GM12892 (cell line): Measurements from ENCODE around the gene SLC30A10.

Experiments
- POLR2A ChIP-seq: IDR thresholded peaks from 2 replicates; pipeline ENCODE4 v1.6.1; 2011; ENCODE audit warnings: low read depth, low read length, control low read depth
- POLR2AphosphoS5 ChIP-seq: IDR thresholded peaks from 2 replicates; pipeline ENCODE4 v1.6.1; 2011; ENCODE audit warnings: low read depth, low read length, control low read depth

DNA sequence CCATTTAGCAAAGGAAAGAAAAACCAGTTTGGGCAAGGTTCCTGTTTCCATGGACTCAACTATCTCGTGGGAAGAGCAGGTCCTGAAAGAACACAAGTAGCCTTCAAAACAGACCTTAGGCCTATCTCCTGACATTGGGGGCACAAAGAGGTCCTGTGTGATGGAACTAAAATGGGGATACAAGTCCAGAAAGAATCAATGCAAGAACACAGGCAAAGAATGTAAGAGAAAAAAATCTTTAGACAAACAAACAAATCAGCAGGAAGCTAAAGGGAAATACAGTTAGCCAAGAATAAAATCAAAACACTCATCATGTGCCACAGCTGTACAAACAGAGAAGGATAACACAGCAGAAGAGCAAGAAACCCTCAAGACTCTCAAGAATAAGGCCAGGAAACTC, 28.2 kb downstream of the SLC30A10 start:
- TF ChIP-seq POLR2AphosphoS5: no peak
- TF ChIP-seq POLR2A: no peak
